Measurements from ENCODE around the gene CD160.

GRCh38 chr1:145777357-145778145, 58.3 kb downstream of the CD160 start:
- no peak for TF ChIP-seq CTCF (IDR thresholded peaks at IDR 0.05)
- no peak for TF ChIP-seq ZFX (IDR thresholded peaks at IDR 0.05; ENCODE audit: borderline replicate concordance)

All from 22Rv1 (cell line).